Cerebellar nuclear complex (tissue), 1 donor: ENCODE data around the gene ZNF248.
"Not testable (repeated sequence)": the region's sequence is repeated elsewhere in the genome, so short reads cannot be mapped to it uniquely, and the experiment has no call there.

Experiments used
- DNase-seq, 2 experiments: peaks; one replicate each; lab custom pipeline; 2025; lab: John Stamatoyannopoulos, UW

Gene ZNF248

DNA sequence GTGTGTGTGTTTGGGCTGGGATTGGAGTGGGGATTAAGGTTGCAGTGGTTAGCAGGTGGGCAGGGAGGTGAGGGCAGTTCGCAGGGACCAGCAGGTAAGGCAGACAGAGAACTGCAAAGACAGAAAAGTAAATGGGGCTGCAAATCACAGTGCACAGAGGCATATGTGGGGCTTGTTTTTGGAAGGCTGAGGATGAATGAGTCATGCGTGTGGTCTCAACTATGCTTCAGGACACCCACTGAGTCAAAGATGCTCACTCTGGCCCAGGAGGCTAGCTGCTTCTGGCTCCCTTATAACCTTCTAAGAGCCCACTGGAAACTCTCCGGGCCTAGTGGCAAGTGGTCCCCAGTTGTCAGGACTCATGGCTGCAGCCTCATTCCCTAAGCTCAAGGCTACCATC, 118.2 kb downstream of the ZNF248 start:
- DNase-seq, result no peak

- not testable (repeated sequence) for DNase-seq
Observed at GRCh38 chr10:37738241-37738640, 119.2 kb downstream of the ZNF248 start.

DNA sequence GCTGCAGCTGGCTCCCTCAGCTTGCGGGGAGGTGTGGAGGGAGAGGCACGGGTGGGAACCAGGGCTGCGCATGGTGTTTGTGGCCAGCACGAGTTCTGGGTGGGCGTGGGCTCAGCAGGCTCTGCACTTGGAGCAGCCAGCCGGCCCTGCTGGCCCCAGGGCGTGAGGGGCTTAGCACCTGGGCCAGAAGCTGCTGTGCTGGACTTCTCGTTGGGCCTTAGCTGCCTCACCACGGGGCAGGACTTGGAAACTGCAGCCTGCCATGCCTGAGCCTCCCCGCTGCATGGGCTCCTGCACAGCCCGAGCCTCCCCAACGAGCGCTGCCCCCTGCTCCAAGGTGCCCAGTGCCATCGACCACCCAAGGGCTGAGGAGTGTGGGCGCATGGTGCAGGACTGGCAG, 120.1 kb downstream of the ZNF248 start:
- DNase-seq, result no peak

GRCh38 chr10:37736120-37736519, 121.3 kb downstream of the ZNF248 start:
- no peak for DNase-seq

GRCh38 chr10:37734971-37735370, 122.4 kb downstream of the ZNF248 start:
- DNase-seq, result no peak
